HG03139 (cell line): Measurements from ENCODE around the gene HOXB2.

ENCODE experiments used
- ATAC-seq: cut with Tn5 transposase; IDR thresholded peaks from one replicate; pipeline ENCODE4 v1.9.1; 2021; ENCODE audit not compliant: unreplicated experiment

The HOXB2 gene

GRCh38 chr17:48579471-48579759 is 34.5 kb upstream of the HOXB2 start:
- no peak for ATAC-seq

GRCh38 chr17:48578616-48579470 is 33.9 kb upstream of the HOXB2 start:
- ATAC-seq, result peak; percentile 31

DNA sequence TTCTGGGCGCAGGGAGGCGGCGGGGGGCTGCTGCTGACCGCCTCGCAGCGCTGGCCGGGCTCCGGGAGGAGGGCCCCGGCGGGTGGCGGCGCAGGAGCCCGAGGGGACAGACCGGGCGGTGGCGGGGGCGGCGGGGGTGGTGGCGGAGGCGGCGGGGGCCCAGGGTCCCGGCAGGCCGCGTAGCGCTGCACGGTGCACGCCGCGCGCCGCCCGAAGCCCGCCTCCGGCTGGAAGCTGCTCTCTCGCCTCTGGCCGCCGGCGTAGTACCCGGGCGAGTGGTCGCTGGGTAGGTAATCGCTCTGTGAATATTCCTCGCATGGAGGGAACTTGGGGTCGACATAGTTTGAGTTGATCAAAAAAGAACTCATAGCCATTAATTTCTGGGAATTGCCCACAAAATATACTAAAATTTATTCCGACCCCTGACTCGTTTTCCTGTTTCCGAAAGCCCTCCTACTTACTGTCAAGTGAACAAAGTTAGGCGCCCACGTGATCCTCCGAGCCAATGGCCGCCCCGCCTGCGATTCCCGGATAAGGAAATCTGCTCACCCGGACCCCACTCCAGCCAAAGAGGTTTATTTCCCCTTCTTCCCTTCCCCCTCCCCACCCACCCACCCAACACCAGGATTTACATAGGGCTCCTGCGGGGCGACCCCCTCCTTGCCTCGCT is 33.2 kb upstream of the HOXB2 start, which contains the start of gene HOXB4:
HOXB4 (minus strand) TSS at position 405 of the 670 bp plus-strand sequence; CDS start at position 374, 31 bp downstream.
- peak; percentile 45 for ATAC-seq

DNA sequence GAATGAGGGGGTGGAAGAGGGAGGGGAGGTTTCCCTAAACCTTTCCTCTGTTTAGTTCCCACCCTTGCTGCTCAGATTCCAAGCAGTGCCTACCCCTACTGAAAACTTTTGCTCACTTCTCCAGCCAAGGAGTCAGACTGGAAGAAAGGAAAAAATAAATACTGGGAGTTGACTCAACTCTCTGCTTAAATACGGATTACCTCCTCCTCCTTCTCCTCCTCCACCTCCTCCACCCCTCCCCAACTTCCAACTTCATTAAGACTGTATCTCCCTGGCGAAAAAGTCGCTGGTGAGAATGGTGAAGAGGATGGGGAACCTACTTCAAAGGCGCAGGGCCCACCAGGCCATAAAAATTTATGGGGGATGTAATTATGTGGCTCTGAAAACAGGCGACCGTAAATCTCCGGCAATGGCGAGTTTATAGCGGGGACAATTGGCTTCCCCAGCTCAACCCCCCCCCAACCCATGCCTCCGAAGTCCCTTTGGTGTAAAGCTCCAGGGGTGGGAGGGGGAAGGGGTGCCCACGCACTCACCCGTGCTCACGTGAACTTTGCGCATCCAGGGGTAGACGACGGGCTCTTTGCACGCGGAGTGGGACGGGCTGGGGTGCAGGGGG is 32.5 kb upstream of the HOXB2 start:
- no peak for ATAC-seq

- ATAC-seq, result no peak
These were observed 31.8 kb upstream of the HOXB2 start for GRCh38 chr17:48576479-48577309.

GRCh38 chr17:48575673-48576478 is 31.0 kb upstream of the HOXB2 start:
- ATAC-seq, result no peak

- no peak for ATAC-seq
These were observed 30.2 kb upstream of the HOXB2 start for GRCh38 chr17:48575066-48575582.

DNA sequence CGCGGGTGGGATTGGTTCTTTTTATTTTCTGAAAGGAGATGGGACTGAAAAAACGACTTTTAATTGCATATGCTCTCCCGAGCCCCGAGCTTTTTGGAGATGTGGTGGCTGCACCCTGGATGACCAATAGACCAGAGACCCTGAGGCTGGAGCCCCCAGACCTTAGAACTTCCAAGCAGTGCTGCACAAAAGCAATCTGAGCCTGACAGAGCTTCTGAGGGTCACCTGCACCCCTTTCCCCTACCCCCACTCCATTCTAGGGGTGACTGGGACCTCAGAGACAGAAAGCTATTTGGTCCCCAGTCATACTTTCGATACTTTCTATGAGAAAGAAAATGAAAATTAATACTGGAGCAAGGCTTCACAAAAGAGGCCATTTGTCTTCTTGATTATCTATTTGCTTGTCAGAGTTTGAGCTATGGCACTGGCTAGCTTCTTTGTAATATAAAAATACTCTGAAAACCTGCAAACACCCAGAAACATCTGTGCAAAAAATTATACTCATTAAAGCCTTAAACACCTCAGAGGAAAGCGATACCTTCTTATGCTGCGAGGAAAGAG is 29.7 kb upstream of the HOXB2 start:
- ATAC-seq, result no peak

DNA sequence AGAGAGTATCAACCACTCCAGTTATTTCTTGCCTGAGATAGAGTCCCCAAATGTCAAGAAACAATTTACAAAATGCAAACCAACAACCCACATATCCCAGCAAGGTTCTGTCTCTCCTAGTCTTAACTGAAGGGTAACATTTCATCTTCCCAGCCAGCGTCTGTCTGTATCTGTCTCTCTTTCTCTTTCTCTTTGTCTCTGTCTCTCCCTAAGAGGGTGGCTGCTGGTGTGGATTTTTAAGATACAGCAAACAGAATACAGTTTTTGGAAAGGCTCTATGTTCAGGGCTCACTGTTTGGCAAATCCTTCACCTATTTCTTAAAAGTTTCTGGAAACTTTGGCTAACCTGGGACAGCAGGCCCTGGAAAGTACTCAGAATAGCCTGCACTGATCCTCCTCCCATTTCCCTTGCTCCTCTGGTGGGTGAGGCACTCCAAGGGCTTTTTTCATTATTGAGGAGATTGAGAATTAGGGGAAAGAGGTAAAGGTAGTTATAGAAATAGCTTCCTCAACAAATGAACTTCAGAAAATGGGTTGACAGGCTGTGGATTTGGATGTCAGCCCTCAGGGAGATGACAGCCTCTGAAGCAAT is 27.0 kb upstream of the HOXB2 start:
- ATAC-seq, result no peak

DNA sequence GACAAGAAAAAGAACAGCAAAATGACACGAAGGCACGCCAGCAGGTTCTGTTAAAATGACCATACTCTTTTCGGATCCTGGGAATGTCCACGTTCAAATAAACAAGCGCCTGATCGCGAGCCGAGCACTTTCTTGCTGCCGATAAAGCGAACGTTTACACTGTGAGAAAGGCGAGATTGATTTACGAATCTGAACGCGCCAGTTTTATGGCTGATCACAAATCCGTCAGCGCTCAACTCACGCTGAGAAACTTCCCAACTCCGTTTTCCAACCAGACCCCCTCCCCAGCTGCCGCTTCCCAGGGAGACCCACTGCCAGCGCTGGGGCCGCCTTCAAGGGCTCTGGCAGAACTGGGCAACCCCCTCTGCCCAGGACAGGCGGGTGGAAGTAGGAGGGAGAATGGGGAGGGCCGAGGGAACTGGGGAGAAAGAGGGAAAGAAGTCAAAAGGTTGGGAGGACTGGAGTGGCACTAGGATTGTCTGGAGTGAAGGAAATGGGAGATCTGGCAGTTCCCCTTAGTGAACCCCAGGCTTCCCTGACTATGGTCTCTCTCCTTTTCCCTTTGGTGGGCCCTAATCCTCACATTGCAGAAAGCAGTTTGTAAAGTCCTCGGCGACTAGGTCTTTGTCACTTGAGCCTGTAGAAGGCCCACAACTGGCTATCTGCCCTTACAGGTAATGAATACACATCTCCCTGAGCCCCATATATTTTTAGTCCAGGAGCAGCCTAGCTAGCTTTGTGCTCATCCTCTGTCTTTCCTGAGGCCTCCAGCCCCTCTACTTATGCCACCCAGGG is 26.3 kb upstream of the HOXB2 start:
- ATAC-seq, result no peak

- no peak for ATAC-seq
These were observed 25.6 kb upstream of the HOXB2 start for GRCh38 chr17:48570325-48571023.

DNA sequence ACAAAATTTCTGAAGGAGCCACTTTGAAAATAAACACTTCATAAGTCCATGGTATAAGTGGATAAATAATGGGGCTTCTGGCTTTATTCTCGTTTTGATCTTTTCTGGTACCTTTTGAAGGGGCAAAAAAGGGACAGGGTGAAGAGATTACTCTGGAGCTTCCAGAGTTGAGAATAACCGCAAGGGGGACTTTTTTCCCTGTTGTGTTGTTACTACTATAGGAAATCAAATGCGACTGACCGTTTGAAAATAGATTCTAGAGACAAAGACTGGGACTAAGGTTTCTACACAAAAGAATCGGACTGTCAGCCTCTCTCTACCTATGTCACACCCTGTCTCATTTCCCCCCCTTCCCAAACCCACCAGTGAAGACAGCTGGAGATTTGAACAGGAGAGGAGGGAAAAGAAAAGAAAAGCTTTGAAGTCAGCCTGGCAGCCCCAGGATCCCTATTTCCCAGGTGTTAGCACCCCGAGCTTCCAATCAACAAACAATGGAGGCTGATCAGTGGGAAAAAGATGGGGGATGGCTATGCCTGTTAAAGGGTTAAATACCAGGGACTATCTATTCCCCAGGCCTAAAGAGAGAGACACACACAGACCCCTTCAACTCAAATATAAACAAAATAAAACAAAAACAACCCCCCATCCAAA is 24.9 kb upstream of the HOXB2 start:
- no peak for ATAC-seq

- no peak for ATAC-seq
These were observed 24.3 kb upstream of the HOXB2 start for GRCh38 chr17:48569240-48569582.

GRCh38 chr17:48568499-48569239 is 23.8 kb upstream of the HOXB2 start:
- ATAC-seq, result no peak

- no peak for ATAC-seq
These were observed 22.9 kb upstream of the HOXB2 start for GRCh38 chr17:48567646-48568354.

- no peak for ATAC-seq
These were observed 22.3 kb upstream of the HOXB2 start for GRCh38 chr17:48567209-48567608.
